ENCODE results near the gene ERCC2. TPM values are rescaled to one million over a fixed set of nuclear protein-coding genes. Genes with fewer than 3 reads are reported as not detected.

The ERCC2 gene
- total RNA-seq, 1 donor from 2014 or later = 13.7 TPM

DNA sequence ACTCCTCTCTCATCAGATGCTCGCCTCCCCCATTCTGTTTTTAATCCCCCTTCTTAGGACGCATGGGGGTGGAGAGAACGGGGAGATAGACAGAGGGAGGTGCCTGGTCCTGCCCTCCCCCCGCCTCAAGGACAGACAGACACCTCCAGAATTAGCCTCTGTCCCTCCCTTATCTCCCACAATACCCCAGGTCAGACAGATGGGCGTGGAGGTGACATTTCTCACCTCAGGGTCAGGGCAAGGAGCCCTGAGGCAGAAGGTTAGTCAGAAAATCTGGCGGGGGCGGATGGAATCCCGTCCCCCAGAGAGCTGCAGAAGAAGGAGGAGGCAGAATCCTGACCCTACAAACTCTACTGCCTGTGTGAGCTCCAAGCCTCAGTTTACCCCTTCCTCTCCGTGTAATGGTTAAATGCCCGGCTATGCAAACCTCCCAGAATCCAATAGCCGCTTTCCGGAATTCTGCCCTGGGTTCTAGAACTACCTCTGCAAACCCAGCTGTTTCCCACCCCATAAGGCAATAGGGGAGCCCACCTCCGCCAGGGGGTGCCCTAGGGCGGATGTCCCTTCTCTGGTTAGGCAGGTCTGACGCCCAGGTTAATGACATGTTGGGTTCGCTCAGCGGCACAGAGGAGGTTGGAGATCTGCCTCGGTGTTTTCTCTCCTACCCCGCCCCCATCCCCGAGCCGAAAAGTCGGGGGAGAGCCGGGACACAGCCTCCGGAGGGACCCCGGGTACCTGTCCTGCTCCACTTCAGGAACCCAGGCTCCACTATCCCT, 33.6 kb upstream of the ERCC2 start:
- Histone ChIP-seq H3K36me3 (no peaks in the 10 kb centered on the region), H3K27me3 (no peaks in the 10 kb centered on the region), H3K4me1 (peaks cover 28% of the 10 kb centered on the region), H3K4me3 (peak overlapping the region; percentile 77), H3K9me3 (no peaks in the 10 kb centered on the region), H3K27ac (peak overlapping the region; percentile 97)
- peak; percentile 87 for DNase-seq
- TF ChIP-seq, protein P1, sequence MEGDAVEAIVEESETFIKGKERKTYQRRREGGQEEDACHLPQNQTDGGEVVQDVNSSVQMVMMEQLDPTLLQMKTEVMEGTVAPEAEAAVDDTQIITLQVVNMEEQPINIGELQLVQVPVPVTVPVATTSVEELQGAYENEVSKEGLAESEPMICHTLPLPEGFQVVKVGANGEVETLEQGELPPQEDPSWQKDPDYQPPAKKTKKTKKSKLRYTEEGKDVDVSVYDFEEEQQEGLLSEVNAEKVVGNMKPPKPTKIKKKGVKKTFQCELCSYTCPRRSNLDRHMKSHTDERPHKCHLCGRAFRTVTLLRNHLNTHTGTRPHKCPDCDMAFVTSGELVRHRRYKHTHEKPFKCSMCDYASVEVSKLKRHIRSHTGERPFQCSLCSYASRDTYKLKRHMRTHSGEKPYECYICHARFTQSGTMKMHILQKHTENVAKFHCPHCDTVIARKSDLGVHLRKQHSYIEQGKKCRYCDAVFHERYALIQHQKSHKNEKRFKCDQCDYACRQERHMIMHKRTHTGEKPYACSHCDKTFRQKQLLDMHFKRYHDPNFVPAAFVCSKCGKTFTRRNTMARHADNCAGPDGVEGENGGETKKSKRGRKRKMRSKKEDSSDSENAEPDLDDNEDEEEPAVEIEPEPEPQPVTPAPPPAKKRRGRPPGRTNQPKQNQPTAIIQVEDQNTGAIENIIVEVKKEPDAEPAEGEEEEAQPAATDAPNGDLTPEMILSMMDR (IDR thresholded peaks at IDR 0.05) = peak; percentile 52
- ATAC-seq = peak; percentile 27
- intact Hi-C loops (cut with DNase I) = no loop called here

DNA sequence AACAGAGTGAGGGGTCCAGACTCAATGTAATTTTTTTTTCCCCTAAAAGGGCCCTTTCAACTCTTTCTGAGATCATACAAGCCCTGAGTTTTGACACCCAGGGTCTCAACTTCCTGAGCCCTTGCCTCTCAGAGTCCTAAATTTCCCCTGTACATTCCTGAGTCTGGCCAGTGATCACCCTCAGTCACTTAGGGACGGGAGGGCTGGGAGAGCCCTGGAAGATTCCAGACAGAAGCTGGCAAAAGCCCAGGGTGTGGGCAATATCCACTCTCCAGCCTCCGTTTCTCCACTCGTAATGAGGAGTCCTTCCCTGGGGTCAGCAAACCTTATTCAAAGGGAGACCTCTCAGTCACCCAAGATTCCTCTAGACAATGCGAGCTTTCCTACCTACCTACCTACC, 32.9 kb upstream of the ERCC2 start:
- peak overlapping the region; percentile 12 for H3K27ac ChIP-seq
- no peaks in the 10 kb centered on the region for H3K9me3 ChIP-seq
- peak overlapping the region; percentile 77 for H3K4me3 ChIP-seq
- ATAC-seq (no peak), DNase-seq (no peak)
- H3K27me3 ChIP-seq = no peaks in the 10 kb centered on the region
- intact Hi-C loops (cut with DNase I) = no loop called here
- TF ChIP-seq, protein P1 (IDR thresholded peaks at IDR 0.05) = no peak
- H3K36me3 ChIP-seq = no peaks in the 10 kb centered on the region
- peaks cover 33% of the 10 kb centered on the region for H3K4me1 ChIP-seq

DNA sequence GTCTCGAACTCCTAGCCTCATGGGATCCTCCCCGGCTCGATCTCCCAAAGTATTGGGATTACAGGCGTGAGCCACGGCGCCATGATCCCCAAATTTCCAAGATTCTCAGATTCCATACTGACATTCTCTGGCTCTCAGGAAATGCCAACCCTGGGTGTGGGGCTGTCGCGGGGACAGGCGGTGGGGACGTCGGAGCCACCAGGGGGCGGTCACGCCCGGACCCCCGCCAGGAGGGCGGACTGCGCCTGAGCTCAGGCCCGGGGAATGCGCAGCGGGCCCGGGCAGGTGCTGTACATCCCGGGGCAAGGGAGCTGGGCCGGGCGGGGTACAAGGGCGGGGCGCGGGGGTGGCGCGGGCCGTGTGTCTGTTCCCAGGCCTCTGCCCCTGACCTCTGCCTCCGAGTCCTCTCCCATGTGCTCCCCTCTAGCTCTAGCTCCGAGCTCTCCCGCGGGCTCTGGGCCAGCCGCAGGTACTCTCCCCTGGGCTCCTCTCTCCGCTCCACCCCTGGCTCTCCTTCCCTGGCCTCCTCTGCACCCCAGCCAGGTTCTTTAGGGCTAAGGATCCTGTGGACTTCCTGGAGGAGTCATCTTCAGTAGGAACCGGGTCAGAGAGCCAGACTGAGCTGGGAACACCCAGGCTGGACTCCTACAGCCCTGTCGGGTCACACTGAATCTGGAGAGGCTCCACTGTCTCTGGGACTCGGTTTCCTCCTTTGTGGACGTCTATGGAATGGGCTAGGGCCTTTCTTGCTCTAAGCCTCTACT, 32.1 kb upstream of the ERCC2 start:
- Histone ChIP-seq H3K9me3 (no peaks in the 10 kb centered on the region), H3K4me3 (peak overlapping the region; percentile 21), H3K36me3 (no peaks in the 10 kb centered on the region), H3K27ac (peak overlapping the region; percentile 12), H3K27me3 (no peaks in the 10 kb centered on the region), H3K4me1 (peaks cover 40% of the 10 kb centered on the region)
- ATAC-seq = peak; percentile 33
- intact Hi-C loops (cut with DNase I) = no loop called here
- DNase-seq = peak; percentile 79
- TF ChIP-seq, protein P1 (IDR thresholded peaks at IDR 0.05) = peak; percentile 53

DNA sequence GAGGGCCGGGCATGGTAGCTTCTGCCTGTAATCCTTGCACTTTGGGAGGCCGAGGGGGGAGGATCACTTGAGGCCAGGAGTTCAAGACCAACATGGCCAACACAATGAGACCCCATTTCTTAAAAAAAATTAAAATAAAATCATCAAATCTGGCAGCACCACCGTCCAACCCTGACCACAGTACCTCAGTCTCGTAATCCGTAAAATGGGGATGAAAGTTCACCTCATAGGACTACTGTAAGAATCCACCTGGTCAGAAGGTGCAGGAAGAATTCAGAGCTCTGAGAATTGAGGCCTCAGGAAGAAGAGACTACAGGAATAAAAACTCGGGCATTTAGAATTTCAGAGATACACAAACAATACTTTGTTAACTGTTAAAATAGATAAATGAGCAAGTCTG, 31.4 kb upstream of the ERCC2 start:
- DNase-seq (no peak), ATAC-seq (no peak)
- no peak overlapping the region for H3K4me3 ChIP-seq
- H3K27ac ChIP-seq = peak overlapping the region; percentile 12
- H3K36me3 ChIP-seq = no peaks in the 10 kb centered on the region
- no peaks in the 10 kb centered on the region for H3K9me3 ChIP-seq
- no peaks in the 10 kb centered on the region for H3K27me3 ChIP-seq
- peaks cover 33% of the 10 kb centered on the region for H3K4me1 ChIP-seq
- intact Hi-C loops (cut with DNase I) = no loop called here
- TF ChIP-seq, protein P1 (IDR thresholded peaks at IDR 0.05) = no peak

DNA sequence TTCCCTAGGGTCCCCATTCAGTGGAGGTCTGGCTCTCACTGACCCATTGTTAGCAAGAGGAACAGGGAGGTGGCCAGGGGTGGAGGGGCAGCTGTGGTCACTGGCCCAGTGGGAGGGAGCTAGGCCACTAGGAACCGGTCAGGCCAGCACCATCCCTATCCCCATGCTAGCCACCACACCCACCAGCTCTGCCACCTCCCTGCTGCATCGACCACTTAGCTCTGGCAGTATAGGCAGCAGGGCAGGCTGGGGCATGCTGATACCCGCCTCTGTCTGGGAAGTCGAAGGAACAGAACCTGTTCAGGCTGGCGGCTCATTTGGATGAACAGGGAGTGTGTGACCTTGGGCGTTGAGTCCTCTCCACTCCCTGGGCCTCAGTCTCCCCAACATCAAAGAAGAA, 29.8 kb upstream of the ERCC2 start:
- Histone ChIP-seq H3K4me3 (no peak overlapping the region), H3K27me3 (no peaks in the 10 kb centered on the region), H3K27ac (no peak overlapping the region), H3K36me3 (peaks cover 5% of the 10 kb centered on the region), H3K9me3 (no peaks in the 10 kb centered on the region), H3K4me1 (peaks cover 33% of the 10 kb centered on the region)
- ATAC-seq = no peak
- TF ChIP-seq, protein P1 (IDR thresholded peaks at IDR 0.05) = no peak
- DNase-seq = no peak
- intact Hi-C loops (cut with DNase I) = no loop called here
